PFSK-1 (cell line): ENCODE measurements around the gene FAM114A2.

Experiments
- POLR2AphosphoS5 ChIP-seq: IDR thresholded peaks from 2 replicates; pipeline ENCODE4 v1.6.1; 2012; ENCODE audit warnings: low read depth, mild to moderate bottlenecking, control low read depth, low read length, moderate library complexity
- REST ChIP-seq, 2 experiments: IDR thresholded peaks; 2 replicates each; pipeline versions ENCODE4 v1.6.1 to v1.8.0; 2011 to 2012; ENCODE audit warnings: low read depth in 2 of 2, low read length in 2 of 2, control low read depth in 1 of 2, inconsistent platforms in 1 of 2, mild to moderate bottlenecking in 1 of 2, moderate library complexity in 1 of 2; ENCODE audit not compliant: insufficient read depth in 1 of 2
- SIN3A ChIP-seq: IDR thresholded peaks from 2 replicates; pipeline ENCODE4 v1.6.1; 2012; ENCODE audit warnings: mild to moderate bottlenecking, low read length, moderate library complexity, borderline replicate concordance; ENCODE audit not compliant: insufficient read depth
- TAF1 ChIP-seq: IDR thresholded peaks from 2 replicates; pipeline ENCODE4 v1.6.1; 2012; ENCODE audit warnings: low read length, control low read depth, borderline replicate concordance; ENCODE audit not compliant: insufficient read depth

- no peak for TF ChIP-seq POLR2AphosphoS5
- TF ChIP-seq SIN3A, result no peak
- no peak for TF ChIP-seq TAF1
- no peak for TF ChIP-seq REST (IDR thresholded peaks at IDR 0.05; ENCODE audit: insufficient read depth in 1 of 2, low read depth in 2 of 2, low read length in 2 of 2)
Observed at GRCh38 chr5:153964880-153965645, 73.6 kb downstream of the FAM114A2 start.
